Measurements from ENCODE around the gene DET1.

GRCh38 chr15:88467935-88468528 is 78.4 kb downstream of the DET1 start:
- TF ChIP-seq, protein P1, sequence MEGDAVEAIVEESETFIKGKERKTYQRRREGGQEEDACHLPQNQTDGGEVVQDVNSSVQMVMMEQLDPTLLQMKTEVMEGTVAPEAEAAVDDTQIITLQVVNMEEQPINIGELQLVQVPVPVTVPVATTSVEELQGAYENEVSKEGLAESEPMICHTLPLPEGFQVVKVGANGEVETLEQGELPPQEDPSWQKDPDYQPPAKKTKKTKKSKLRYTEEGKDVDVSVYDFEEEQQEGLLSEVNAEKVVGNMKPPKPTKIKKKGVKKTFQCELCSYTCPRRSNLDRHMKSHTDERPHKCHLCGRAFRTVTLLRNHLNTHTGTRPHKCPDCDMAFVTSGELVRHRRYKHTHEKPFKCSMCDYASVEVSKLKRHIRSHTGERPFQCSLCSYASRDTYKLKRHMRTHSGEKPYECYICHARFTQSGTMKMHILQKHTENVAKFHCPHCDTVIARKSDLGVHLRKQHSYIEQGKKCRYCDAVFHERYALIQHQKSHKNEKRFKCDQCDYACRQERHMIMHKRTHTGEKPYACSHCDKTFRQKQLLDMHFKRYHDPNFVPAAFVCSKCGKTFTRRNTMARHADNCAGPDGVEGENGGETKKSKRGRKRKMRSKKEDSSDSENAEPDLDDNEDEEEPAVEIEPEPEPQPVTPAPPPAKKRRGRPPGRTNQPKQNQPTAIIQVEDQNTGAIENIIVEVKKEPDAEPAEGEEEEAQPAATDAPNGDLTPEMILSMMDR (tag by site-specific recombination; IDR thresholded peaks at IDR 0.05), result peak; percentile 35; the same call in 1 of the 2 replicates
- no peak for TF ChIP-seq TCF7L2 (IDR thresholded peaks at IDR 0.05; ENCODE audit: borderline replicate concordance, low read depth, low read length)
- no peak for TF ChIP-seq ZNF133 (tag by site-specific recombination; IDR thresholded peaks at IDR 0.05)
- TF ChIP-seq OVOL3 (tag by site-specific recombination; IDR thresholded peaks at IDR 0.05), result no peak
- TF ChIP-seq ZNF23 (tag by site-specific recombination; IDR thresholded peaks at IDR 0.05; ENCODE audit: borderline replicate concordance), result no peak
- no peak for TF ChIP-seq ZNF19 (tag by site-specific recombination; IDR thresholded peaks at IDR 0.05; ENCODE audit: low read depth)
- TF ChIP-seq ZNF423 (tag by site-specific recombination; IDR thresholded peaks at IDR 0.05), result no peak
- no peak for TF ChIP-seq ZNF335 (tag by site-specific recombination; conservative IDR thresholded peaks at IDR 0.05)
- no peak for TF ChIP-seq PRDM6 (tag by site-specific recombination; IDR thresholded peaks at IDR 0.05)
- TF ChIP-seq, protein P2, sequence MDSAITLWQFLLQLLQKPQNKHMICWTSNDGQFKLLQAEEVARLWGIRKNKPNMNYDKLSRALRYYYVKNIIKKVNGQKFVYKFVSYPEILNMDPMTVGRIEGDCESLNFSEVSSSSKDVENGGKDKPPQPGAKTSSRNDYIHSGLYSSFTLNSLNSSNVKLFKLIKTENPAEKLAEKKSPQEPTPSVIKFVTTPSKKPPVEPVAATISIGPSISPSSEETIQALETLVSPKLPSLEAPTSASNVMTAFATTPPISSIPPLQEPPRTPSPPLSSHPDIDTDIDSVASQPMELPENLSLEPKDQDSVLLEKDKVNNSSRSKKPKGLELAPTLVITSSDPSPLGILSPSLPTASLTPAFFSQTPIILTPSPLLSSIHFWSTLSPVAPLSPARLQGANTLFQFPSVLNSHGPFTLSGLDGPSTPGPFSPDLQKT (IDR thresholded peaks at IDR 0.05; ENCODE audit: borderline replicate concordance, low read depth, low read length), result no peak
- TF ChIP-seq ZNF549 (tag by site-specific recombination; IDR thresholded peaks at IDR 0.05), result no peak

Data from HEK293 (cell line).